HG03575 (cell line): ENCODE measurements around the gene FADS2.

Experiments
- ATAC-seq: cut with Tn5 transposase; IDR thresholded peaks from one replicate; pipeline ENCODE4 v1.9.1; 2021; ENCODE audit not compliant: unreplicated experiment, insufficient number of reproducible peaks, low FRiP score; ENCODE audit errors: extremely low read depth

FADS2 gene

DNA sequence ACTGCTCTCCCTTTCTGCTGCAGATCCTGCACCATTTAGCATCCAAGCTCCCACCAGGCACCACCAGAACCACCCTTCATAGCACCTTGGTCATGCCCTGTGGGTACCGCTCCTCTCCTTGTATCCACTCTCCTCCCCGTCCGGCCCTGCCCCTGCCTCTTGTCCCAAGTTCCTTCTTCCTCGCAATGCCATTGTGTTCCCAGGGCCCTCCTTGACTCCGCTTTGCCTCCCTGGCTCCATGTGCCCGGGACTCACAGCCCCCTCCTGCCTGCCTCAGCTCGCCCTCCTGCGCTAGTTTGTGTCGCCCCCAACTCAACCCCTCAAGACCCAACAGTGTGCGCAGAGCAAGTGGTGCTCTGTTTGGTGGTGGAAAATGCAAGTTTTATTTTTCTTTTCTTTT, 10.8 kb downstream of the FADS2 start:
- ATAC-seq = no peak

DNA sequence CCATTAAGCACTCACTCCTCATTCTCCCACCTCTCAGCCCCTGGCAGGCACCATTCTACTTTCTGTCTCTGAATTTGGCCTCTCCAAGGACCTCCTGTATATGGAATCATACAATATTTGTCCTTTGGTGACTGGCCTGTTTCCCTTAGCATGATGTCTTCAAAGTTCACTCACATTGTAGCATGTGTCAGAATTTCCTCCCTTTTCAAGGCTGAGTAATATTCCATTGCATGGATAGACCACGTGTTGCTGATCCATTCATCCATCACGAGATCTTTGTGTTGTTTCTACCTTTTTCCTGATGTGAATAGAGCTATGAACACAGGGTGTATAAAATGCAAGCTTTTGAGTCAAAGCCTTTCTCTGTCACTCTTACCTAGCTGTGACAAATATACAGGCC, 11.6 kb downstream of the FADS2 start:
- no peak for ATAC-seq

DNA sequence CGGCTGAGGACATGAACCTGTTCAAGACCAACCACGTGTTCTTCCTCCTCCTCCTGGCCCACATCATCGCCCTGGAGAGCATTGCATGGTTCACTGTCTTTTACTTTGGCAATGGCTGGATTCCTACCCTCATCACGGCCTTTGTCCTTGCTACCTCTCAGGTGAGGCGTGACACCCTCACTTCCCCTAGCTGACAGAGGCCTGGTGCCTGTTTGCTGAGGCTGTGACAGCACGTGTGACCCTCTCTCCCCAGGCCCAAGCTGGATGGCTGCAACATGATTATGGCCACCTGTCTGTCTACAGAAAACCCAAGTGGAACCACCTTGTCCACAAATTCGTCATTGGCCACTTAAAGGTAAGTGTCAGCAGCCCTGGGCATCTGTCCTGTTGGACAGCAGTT, 12.3 kb downstream of the FADS2 start:
- no peak for ATAC-seq

DNA sequence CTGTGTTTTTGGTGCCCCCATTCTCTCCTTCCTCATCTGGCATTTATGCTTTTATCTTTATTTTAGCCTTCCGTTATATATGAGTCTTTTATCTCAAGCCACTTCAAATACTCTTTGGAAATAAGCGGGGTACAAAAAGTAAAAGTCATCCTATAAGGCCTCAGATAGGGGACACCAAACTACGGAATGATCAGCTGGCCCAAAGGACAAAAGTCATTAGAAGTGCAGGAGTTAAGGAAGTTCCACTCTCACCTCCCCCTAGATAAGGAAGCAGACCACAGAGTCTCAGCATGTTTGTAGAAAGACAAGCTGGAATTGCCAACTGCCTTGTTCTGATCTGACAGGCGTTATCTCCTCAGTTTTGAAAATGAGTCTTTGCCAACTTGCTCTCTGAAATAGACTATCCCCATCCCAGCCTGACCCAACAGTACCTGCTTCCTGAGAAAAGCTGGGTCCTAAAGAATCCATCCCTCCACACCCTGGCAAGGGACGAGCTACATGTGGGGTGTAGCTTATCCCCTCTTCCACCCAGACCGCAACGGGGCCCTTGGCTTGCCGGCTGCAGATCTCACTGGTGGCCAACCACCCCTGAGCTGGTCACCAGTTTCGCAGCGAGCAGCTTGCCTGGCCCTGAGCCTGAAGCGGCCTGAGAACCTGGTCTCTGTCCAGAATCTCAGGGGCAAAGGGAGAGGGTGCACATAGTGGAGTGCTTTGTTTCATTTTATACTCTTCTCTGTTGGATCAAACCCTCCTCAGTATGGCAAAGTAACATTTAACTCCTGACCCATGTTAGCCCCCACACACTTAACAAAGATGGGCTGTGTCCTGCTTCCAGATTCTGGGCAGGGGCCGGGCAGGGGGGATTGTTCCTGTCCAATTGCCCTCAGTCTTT, 13.8 kb downstream of the FADS2 start:
- ATAC-seq = no peak

DNA sequence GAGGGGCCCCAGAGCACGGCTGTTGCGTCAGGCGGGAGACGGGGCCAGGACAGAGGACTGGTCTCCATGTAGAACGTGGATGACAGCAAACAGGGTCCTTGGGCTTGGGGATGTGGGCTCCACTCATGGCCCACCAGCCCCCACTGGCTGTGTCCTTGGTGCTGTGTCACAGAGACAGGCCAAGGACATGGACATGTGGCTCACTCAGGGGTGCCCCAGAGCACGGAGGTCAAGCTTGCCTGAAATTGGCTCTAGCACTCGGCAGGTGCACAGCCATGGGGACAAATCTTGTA, 14.4 kb downstream of the FADS2 start:
- no peak for ATAC-seq

DNA sequence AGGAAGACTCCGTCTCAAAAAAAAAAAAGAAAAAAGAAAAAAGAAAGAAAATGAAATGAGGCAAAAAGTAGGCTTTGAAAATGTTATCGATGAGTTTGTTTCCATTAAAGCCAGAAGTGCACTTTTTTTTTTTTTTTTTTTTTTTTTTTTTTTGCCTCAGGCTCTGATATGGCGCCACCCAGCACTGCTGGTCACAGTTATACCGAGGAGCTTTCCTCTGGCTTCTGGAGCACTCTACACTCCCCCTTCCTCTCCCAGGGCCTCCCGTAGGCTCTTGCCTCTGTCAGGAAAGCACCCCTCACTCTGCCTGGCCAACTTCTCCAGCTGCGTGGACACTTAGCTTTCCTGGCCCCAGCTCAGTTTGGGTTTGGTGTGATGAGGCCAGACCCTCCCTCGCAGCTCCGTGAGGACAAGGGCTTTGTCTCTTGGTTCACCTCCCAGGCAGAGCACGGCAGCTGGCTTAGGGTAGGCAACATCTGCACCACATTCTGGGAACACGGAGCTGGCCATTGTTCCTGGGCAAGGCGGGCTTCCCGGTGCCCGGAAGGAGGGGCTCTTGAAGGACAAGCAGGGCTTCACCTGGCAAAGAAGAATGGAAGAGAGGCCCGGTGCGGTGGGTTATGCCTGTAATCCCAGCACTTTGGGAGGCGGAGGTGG, 16.9 kb downstream of the FADS2 start:
- no peak for ATAC-seq

DNA sequence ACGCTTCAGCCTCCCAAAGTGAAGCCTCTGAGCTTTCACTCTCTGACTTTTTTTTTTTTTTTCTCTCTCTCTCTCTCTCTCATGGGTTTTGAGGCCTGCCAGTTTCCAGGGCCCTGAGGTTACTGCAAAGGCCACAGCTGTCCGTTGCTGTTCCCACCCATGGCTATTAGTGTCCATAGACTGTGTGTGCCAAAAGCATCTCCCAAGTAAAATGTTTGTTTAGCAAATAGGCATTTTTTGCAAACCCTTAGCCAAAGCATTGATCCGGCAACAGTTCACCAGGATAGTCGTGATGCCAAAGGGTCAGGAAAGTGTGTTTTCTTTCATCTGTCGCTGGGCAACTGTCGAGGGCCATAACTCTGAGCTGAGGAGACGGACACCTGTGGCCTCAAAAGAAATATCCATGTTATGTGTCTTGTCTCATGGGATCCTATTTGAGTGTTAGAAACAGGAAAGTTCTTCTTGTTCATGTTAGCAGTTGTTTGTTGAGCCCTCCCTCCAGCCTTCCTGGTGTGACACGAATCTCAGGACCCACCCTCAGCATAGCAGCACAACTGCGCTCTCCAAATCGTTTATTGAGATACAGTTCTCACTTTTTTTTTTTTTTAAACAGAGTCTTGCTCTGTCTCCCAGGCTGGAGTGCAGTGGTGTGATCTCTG, 18.4 kb downstream of the FADS2 start:
- ATAC-seq = no peak

DNA sequence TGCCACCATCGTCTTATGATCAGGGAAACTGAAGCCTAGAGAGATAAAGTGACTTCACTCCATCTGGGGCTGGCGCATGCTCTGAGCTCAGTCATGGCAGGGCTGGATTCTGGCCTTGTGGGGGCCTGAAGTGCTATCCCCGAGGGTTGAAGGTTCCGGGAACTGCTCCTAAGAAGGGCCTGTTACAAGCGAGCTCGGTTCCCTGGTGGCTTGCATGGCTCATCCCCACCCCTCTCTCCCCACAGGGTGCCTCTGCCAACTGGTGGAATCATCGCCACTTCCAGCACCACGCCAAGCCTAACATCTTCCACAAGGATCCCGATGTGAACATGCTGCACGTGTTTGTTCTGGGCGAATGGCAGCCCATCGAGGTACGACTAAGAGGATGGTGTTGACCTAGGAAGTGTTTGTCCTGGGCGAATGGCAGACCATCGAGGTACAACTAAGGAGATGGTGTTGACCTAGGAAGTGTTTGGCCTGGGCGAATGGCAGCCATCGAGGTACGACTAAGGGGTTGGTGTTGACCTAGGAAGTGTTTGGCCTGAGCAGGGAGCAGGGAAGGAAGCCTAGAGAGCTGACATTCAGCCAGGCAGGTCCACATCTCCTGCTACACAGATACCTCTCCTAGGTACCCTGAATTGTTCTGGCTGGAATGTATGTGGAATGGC, 19.9 kb downstream of the FADS2 start:
- no peak for ATAC-seq

DNA sequence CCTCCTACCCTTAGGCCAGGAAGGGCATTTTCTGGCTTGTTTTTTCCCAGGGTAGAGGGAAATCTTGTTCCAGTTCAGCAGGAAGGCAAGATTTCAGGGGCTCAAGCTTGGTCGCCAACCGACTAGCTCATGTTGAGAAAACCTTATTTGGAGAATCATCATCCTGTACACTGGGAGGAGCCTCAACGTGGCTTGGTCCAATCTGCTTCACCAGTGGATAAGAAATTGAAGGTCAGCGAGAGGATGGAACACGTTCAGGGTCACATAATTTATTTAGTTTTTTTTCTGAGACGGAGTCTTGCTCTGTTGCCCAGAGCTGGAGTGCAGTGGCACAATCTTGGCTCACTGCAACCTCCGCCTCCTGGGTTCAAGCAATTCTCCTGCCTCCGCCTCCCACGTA, 20.5 kb downstream of the FADS2 start:
- ATAC-seq = no peak

DNA sequence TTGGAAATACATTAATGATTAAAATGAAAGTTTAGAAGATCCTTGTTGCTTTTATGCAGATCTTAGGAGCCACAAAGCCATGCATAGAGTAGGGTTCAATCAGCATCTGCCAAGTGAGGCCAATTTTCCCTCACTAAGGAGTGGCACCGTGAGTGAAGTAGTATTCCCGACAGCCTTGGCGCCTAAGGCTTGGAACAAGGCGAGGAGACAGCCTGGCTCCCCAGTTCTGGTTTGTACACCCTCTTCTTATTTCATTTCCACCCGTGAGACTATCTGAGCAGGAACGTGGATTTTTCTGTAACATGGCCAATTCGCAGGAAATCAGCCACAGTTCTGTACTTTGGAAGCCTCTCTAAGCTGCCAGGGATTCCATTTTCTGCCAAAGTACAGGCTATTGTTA, 22.6 kb downstream of the FADS2 start:
- no peak for ATAC-seq

DNA sequence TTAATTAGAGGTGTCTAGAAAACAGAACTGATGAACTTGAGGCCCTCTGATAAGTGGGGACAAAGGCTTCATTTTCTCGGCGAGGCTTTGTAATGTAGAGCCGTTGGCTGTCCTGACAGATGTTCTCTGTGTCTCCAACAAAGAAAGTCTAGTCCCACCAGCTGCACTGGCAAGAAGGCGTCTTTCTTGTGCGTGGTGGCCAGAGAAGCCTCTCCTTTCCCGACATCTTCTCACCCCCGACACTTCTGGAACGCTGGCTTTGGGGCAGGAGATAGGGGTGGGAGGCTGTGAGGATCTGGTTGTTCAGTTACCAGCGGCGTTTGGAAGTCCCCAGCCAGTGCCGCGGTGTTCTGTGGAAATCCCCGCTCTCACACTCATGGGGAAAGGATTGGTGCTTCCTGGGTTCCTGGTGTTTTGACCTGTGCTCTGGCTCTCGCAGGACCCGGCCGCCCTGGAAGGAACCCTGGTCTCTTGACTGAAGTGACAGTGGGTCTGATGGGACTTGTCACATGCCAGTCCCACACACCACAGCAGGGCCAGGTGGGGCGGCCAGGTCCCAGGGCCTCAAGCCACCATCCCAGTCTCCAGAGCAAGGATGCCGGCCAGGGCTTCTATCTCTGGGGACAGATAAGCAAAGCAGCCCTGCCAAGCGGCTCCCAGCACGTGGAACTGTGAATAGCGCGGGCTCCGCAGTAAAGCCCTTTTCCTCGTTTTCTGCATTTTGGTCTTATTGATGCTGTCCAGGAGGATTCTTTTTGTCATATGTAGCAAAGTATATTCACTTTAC, 23.2 kb downstream of the FADS2 start:
- no peak for ATAC-seq

DNA sequence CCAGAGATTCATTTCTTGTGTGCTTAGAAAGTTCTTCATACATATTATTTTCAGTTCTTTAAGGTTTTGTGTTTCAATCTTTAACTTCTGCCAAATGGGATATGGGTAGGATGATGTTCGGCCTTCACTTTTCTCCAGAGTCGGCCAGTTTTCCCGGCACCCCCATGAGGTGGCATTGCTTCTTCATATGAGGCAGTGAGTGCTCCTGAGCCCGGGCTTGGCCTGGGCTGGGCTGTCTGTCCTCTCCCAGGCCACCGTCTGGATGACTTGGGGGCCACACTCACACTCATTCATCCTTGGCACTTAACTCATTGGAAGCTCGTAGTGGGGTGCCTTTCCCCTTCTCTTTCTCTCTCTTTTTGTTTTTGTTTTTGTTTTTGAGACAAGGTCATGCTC, 23.8 kb downstream of the FADS2 start:
- no peak for ATAC-seq

DNA sequence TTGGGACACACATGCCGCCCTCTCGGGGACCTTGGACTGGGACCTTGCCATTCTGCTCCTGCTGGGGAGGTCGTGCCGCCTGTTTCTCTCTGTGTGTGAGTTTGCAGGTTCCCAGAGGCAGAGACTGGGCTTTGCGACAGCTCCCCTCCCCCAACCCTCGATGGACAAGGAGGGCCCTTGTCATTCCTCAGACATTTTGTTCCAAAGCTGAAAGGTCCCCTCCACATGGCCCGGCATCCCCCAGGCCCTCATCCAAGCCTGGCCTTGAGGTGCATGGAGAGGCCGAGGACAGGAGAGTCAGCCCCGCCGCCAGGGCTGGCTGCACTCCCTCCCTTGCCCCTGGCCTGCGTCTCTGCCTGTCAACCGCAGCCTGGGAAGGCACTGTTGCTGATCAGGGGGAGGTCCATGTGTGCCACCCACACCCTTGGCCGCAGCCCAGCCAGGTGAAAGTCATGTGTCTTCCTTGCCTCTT, 25.6 kb downstream of the FADS2 start:
- ATAC-seq = no peak

DNA sequence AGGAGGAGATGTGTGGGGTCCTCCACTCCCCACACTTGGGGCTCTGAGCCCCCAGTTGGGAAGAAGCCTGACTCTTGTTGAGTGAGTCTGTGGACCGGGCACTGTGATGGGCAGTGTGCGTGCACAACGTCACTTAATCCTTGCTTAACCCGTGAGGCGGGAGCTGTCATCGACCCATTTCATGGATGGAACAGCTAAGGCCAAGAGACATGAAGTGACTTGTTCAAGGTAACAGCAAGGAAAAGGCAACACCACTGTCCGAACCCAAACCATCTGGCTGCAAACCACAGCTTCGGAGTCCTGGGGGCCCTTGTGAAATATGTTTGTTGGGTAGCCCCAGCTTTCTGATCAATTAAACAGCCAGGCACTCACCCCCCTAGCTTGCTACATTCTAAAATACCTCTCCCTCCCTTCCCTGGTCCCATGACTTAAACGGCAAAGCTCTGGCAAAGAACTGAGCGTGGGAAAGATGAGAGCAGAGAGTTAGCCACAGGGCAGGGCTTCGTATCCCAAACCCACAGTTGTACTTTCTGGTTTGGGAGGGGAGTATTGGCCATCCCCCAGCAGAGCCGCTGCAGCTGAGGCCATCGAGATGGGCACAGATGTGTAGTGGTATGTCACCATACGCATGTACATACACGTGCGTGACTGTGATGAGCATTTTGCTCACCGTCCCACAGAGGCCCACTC, 26.3 kb downstream of the FADS2 start:
- ATAC-seq = no peak

DNA sequence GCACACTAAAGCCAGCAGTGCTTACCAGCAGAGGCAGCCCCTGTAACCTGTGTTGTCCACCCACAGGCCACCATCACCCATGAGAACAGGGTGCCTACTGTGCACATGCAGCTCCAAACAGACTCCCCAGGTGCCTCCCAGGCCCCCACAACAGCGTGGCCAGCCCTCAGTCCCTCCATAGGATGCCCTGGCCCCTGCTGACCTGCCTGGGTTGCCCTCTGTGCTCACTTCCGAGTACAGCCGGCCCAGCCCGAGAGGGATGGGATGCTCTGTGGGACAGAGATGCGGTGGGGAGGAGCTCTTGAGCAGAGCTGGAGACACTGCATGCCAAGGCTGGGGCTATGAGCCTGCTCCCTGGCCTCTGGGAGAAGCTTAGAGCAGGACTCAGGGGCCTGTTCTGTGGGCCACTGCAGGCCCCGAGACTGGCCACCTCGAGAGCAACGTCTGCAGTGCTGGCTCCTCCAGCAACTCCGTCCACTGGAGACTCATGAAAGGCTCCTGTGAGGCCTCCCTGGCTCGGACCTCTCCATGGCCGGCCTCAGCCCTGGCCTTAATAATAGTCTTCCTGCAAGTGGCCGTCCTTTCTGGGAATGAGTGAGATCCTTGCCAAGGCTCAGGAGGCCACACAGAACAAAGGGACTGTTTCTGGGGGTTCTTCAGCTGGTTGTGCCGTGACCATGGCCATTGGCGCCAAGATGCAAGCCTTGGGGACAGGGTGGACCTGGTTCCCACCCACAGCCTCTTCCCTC, 27.0 kb downstream of the FADS2 start:
- ATAC-seq = no peak

DNA sequence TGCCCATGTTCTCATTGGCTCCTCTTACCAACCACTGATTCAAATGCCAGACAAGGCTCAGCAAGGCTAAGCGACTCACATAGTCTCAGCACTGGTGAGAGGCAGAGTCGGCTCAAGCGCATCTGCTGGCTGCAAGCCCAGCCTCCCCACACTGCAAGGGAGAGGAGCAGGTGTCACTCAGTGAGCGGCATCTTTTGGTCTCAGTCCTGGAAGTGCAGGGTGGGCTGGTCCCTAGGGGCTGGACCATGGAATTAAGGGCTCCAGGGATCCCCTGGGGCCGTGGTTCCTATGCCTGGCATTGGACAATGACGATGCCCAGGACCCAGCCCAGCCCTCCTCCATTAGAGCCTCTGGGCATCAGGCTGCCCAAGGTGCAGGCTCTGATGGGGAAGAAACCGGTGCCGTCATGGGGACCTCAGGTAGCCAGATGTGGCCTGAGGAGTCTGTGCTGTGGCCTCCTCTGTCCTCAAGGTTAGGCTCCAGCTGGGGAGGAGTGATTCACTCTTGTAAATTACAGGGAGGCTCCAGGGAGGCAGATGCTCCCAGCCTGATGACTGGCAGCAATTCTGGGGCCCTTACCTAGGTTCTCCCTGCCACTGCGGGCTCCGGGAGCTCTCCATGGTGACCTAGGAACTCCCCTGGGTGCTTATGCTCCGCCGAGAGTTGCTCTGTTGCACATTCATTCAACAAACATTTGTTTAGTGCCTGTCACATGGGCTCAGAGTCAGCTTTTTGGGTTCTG, 28.0 kb downstream of the FADS2 start:
- no peak for ATAC-seq
